Hematopoietic multipotent progenitor cell treated with erythropoietin and hydrocortisone succinate and interleukin-3 and kit ligand, for 8 days (in vitro differentiated cells): ENCODE results near the gene ERVH48-1.
"Not testable (repeated sequence)": the region's sequence is repeated elsewhere in the genome, so short reads cannot be mapped to it uniquely, and the experiment has no call there.

Source experiments
- DNase-seq: peaks from one replicate; pipeline ENCODE4 v3.0.0-alpha.2; 2015

ERVH48-1 gene

DNA sequence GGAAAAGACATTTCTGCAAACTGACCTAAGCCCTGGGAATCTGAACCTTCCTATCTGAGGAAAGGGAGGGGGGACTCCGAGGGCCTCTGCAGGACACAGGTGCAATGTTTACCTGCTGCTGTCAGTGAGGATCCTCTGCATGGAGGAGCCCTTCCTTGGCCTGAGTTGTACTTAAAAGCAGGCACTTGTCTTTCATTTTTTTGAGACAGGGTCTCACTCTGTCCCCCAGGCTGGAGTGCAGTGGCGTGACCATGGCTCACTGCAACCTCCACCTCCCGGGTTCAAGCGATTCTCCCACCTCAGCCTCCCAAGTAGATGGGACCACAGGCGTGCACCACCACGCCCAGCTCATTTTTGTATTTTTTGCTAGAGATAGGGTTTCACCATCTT is 13.2 kb upstream of the ERVH48-1 start:
- DNase-seq = not testable (repeated sequence)

DNA sequence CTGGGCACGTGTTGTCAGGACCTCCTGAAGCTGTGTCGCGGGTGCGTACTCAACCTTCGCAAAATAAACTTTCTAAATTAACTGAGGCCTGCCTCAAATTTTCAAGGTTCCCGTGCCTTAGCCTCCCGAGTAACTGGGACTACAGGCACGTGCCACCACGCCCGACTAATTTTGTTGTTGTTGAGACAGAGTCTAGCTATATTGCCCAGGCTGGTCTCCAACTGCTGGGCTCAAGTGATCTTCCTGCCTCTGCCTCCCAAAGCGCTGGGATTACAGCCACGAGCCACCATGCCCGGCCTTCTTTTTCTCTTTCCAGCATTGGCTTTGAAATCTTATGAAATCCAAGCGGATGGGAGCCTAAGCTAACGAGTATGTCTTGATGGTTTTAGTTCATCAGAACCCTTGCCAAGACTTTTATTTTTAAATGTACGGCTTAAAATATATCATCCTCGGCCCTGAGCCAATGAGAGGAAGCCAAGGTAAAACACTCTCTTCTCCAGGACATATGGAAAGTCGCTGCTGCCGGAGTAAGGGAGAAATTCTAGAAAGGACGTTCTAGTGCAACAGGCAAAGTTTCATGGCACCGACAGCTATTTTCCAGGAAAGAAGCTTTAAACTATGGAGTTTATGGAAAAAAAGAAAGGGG is 12.7 kb upstream of the ERVH48-1 start:
- DNase-seq = no peak

DNA sequence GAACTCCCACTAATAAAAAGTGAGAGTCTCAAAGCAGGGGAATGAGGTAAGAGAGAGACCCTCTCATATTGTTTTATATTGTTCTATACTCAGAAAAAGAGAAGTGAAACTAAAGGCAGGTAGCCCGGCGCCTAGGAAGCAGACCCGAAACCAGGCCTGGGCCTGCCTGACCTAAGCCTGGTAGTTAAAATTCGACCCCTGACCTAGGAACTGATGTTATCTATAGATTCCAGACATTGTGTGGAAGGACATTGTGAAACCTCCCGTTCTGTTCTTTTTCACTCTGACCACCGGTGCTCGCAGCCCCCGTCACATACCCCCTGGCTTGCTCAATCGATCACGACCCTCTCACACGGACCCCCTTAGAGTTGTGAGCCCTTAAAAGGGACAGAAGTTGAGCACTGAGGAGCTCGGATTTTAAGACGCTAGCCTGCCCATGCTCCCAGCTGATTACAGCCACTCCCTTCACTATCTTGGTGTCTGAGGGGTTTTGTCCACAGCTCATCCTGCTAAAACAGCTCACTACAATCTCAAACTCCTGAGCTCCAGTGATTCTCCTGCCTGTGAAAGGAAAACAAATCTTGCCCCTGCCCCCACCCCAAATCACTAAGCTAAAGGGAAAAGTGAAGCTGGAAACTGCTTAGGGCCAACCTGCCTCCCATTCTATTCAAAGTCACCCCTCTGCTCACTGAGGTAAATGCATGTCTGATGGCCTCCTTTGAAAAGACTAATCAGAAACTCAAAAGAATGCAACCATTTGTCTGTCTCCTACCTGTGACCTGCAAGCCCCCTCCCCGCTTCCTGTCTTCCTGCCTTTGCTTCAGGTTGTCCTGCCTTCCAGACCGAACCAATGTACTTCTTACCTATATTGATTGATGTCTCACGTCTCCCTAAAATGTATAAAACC is 11.9 kb upstream of the ERVH48-1 start:
- not testable (repeated sequence) for DNase-seq

DNA sequence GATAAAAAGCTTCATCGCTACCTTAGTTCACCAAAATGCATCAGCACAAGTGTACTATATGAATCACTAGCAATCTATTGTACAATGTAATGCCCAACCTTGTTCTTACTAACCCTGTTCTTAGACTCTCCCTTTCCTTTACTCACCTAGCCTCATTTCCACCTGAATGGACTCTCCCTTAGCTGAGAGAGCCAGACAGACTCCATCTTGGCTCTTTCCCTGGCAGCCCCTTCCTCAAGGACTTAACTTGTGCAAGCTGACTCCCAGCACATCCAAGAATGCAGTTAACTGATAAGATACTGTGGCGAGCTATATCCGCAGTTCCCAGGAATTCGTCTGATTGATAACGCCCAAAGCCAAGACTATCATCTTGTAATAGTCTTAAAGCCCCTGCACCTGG is 10.9 kb upstream of the ERVH48-1 start:
- DNase-seq = not testable (repeated sequence)

DNA sequence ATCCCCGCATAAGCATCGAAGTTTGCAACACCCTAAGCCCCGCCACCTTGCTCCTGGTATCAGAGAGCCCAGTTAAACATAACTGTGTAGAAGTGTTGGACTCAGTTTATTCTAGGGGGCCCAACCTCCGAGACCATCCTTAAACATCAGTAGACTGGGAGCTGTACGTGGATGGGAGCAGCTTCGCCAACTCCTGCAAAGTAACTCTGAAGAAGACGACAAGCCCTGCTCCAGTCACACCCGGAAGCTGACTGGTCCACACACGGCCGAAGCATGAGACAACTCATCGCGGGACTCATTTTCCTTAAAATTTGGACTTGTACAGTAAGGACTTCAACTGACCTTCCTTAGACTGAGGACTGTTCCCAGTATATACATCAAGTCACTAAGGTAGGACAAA is 8.5 kb upstream of the ERVH48-1 start:
- not testable (repeated sequence) for DNase-seq

DNA sequence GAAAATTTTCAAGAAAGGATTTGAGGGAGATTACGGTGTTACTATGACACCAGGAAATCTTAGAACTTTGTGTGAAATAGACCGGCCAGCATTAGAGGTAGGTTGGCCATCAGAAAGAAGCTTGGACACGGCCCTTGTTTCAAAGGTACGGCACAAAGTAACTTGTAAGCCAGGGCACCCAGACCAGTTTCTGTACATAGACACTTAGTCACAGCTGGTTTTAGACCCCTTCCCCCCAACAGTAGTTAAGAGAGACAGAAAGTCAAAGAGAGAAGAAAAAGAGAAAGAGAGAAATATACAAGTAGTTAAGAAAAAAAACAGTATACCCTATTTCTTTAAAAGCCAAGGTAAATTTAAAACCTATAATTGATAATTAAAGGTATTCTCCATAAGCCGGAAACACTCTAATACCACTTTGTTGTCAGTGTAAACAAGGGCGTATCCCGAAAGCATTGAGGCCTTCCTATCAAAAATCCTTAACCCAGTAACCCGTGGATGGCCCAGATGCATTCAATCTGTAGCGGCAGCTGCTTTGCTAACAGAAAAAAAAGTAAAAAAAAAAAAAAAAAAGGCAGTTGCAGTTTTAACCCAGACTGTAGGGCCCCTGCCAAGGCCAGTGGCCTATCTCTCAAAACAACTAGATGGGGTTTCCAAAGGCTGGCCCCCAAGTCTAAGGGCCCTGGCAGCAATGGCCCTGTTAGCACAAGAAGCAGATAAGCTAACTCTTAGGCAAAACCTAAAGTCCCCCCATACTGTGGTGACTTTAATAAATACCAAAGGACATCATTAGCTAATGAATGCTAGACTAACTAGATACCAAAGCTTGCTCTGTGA is 7.9 kb upstream of the ERVH48-1 start:
- not testable (repeated sequence) for DNase-seq

DNA sequence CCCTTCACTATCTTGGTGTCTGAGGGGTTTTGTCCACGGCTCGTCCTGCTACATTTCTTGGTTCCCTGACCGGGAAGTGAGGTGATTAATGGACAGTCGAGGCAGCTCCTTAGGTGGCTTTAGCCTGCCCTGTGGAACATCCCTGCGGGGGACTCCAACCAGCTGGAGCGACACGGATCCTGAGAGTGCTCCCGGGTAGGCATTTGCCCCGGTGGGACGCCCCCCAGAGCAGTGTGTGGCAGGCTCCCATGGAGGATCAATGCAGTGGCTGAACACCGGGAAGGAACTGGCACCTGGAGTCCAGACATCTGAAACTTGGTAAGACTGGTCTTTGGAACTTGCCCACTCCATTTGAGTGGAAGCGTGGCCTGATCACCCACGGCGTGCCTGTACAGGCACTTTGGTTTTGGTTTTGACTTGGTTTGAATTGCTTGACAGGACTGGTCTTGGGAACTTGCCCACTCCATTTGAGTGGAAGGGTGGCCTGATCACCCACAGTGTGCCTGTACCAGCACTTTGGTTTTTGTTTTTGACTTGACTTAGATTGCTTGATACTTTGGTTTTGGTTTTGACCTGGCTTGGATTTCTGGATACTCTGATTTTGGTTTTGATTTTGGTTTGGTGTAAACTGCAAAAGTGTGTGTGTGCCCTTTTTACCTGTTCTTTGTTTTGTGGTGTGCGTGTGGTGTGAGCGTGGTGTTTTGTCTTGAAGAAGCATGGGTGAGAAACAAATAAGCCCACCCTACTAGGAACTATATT is 7.1 kb upstream of the ERVH48-1 start:
- DNase-seq = not testable (repeated sequence)

DNA sequence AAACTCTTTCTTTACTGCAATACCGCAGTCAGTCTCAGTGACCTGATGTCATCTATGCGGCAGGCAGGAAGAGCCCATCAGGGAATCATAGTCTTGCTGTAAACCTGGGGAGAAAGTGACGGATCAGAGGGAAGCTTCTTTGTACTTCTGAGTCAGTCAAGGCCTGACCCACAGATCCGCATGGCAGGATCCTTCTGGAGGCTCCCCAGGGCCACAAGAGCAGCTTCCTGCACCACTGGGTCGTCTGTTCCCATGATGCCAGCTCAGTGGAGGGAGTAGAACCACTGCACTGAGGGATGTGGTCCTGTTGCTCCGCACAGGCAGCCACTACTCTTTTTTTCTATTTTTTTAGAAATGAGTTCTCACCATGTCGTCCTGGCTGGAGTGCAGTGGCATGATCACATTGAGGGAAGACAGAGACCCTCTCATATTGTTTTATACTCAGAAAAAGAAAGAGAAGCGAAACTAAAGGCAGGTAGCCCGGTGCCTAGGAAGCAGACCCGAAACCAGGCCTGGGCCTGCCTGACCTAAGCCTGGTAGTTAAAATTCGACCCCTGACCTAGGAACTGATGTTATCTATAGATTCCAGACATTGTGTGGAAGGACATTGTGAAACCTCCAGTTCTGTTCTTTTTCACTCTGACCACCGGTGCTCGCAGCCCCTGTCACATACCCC is 6.3 kb upstream of the ERVH48-1 start:
- DNase-seq = no peak

DNA sequence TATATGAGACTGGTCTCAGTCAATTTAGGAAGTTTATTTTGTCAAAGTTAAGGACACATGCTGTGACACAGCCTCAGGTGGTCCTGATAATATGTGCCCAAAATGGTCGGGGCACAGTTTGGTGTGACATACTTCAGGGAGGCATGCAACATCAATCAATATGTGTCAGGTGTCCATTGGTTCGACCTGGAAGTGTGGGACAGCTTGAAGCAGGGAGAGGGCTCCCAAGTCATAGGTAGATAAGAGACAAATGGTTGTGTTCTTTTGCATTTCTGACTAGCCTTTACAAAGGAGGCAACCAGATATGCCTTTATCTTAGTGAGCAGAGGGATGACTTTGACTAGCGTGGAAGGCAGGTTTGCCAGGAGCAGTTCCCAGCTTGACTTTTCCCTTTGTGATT is 4.5 kb upstream of the ERVH48-1 start:
- DNase-seq = peak; percentile 34

DNA sequence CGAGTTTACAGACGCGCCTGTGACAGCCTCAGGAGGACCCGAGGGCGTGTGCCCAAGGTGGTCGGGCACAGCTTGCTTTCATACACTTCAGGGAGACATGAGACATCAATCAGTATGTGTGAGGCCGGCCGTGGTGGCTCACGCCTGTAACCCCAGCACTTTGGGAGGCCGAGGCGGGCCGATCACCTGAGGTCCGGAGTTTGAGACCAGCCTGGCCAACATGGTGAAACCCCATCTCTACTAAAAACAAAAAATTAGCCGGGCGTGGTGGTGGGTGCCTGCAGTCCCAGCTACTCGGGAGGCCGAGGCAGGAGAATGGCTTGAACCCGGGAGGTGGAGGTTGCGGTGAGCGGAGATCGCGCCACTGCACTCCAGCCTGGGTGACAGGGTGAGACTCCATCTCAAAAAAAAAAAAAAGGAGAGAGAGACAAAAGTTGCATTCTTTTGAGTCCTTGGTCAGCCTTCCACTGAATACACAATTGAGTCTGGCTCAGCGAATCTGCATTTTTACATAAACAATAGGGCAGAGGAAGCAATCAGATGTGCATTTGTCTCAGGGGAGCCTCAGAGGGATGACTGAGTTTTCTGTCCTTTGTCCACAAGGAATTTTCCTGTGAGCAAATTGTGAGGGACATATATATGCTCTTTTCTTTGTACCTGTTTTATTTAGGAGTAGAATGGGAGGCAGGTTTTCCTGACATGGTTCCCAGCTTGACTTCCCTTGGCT is 2.2 kb upstream of the ERVH48-1 start:
- not testable (repeated sequence) for DNase-seq

DNA sequence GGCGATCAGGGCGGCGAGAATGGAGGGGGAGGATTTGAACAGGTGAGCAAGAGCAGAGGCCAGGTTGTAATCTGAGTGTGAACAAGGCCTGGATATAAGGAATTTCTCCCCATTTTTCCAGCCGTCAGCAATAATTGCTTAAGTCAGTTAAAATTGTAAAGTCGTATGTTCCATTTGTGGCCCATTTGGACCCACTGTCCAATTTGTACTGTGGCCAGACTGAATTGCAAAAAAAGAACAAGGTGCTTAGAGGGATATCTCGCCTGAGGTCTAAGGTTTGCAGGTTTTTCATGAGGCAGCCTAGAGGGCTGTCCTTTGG is 1.0 kb downstream of the ERVH48-1 start:
- DNase-seq = peak; percentile 13

DNA sequence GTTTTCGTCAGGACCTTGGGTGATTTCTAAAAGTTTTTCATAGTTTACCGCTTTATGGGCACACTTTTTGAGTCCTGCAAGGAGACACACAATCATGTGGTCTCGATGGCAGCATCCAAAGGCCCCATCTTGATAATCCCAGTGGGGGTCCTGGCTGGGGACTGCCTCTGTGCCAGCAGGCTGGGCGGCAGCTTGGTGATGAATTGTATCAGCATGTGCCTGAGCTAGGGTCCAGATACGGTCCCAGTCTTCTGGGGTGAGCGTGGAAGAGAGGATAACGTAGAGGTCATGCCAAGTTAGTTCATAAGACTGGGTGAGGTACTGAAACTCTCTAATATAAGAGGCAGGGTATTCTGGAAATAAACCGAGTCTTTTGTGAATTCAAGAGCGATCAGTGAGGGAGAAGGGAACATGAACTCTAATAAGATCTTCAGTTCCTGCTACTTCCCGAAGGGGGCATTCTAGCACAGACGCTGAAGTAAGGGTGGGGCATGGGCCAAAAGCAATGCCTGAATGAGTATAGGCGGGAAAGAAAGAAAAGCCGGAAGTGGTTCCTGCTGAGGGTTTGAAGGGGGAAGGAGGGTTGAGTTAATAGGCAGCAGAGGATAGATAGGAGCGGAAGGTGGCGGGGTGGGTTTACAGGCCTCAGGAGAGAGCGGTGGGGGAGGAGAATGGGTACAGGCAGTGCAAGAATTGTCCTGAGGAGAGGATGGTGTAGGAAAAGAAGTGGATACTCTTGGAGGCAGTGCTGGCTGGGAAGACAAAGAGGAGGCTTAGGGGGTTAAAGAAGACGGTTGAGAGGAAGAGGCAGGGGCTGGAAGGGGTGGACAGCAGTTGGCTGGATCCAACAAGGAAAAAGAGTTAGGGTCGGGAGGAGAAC is 1.6 kb downstream of the ERVH48-1 start:
- DNase-seq = peak; percentile 98

DNA sequence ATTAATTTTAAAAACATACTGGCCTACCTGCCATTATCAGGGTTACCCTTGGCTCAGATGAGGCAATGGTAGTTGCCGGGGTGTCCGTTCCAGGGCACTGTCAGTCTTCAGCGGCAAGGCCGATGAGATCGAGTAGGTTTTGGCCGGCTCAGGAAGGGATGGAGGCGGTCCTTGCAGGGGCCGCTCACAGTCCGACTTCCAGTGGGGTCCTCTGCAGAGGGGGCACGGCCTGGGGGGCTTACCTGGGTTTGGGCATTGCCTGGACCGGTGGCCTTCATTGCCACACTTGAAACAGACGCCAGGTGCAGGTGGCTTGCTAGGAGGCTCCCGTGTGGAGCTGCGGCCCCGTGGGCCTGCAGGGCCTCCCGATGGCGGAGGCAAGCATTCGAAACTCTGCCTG is 2.5 kb downstream of the ERVH48-1 start:
- no peak for DNase-seq

DNA sequence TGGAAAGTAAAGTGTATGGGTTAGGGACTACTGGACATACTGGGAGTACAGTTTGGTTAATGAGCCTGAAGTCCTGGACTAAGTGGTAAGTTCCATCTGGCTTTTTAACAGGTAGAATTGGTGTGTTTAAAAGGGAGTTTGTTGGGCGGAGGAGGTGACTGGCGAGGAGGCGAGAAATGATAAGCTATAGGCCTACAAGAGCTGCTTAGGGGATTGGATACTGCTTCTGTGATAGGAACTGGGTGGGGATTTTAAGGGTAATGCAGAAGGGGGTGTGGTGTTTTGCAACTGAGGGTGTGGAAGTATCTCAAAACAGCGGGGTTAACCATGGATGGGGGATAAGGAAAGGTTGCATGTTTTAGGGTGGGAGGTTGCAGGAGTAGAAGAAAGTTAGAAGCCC is 3.5 kb downstream of the ERVH48-1 start:
- peak; percentile 92 for DNase-seq

DNA sequence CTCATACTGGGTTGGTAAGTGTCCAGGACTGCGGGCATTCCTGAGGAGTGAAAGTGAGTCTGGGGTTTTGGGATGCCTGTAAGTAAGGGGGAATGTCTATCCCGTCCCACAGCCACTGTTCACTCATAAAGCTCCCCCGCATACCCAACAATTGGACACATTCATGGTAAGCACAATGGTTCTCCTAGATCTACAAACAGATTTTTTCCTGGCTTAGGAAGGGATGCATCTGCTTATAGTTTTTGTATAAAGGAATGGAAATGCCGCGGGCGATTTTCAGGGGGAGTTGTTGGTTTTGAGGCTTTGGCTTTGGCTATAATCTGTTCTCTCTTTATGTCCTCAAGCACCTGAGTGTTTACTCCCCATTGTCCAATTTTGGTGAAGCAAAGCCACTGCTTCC is 7.1 kb downstream of the ERVH48-1 start:
- DNase-seq = no peak

DNA sequence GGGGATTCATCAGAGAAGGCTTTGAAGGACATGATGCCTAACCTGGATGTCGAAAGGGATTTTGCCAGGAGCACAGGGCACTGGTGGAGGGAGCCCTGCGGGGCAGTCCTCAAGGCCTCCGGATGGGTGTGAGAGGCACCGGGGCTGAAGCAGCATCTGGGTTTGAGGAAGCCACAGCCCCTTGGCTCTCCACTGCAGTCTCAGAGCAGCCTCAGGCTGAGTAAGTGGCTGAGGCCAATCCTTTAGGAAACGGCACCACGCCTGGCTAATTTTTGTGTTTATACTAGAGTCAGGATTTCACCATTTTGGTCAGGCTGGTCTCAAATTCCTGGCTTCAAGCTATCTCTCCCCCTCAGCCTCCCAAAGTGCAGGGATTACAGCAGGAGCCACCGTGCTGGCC is 12.0 kb downstream of the ERVH48-1 start:
- DNase-seq = no peak

DNA sequence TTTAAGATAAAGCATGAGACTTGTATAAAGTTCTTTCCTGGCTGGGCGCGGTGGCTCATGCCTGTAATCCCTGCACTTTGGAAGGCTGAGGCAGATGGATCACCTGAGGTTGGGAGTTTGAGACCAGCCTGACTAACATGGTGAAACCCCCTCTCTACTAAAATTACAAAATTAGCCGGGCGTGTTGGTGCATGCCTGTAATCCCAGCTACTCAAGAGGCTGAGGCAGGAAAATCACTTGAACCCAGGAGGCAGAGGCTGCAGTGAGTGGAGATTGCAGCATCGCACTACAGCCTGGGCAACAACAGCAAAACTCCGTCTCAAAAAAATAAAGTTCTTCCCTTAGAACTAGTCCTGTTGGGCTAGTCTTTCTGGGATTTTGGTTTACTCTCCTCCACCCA is 13.5 kb downstream of the ERVH48-1 start:
- DNase-seq = not testable (repeated sequence)

DNA sequence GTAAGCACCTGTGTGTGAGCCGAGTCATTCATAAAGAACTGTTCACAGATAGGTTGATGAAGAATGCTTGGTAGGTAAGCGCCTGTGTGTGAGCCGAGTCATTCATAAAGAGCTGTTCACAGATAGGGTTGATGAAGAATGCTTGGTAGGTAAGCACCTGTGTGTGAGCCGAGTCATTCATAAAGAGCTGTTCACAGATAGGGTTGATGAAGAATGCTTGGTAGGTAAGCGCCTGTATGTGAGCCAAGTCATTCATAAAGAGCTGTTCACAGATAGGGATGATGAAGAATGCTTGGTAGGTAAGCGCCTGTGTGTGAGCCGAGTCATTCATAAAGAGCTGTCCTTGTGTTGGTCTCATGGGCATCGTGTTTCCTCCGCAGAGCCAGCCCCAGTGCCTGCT is 16.9 kb downstream of the ERVH48-1 start:
- DNase-seq = not testable (repeated sequence)

DNA sequence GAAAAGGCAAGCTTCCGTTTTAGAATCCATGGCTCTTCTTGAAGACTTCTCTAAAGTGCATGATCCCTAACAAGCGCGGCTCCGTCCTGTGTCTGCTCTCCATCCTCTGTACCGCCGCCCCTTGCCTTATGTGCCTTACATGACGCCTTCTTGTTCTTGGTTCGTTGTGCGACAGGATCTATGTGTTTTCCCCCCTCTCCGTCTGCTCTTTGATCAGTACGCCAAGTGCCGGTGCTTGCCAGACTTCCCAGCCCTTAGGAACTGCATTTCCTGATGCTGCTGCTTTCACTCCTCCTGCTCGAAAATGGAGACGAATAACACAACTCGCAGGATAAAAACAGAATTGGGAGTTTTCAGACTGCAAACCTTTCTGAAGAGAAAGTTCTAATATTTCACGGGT is 19.2 kb downstream of the ERVH48-1 start:
- no peak for DNase-seq

DNA sequence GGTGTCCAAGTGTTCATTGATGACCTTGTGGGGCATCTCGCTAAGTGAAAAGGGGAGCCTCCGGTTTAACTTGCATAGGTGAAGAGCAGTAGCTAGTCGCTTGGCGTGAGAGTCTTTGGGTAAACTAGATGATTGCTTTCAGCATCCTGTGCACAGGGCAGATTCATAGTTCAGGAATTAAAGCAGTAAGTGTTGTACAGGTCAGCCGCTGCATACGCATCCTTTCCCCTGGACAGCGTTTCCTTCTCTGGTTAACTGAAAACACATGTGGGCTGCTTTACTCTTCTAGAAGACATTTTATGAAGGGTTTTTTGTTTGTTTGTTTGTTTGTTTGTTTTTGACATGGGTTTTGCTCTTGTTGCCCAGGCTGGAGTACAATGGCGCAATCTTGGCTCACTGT is 20.2 kb downstream of the ERVH48-1 start:
- no peak for DNase-seq
